Urinary bladder (tissue), 4 donors: ENCODE results near the gene TRAF2. TPM values are rescaled to one million over a fixed set of nuclear protein-coding genes. Genes with fewer than 3 reads are reported as not detected.

Experiments
- DNase-seq: peaks from one replicate; pipeline ENCODE4 v3.0.0-alpha.2; 2015; ENCODE audit errors: extremely low spot score
- H3K27ac ChIP-seq: one replicate; pipeline ENCODE4 v1.5.1; 2013; ENCODE audit warnings: low read depth, mild to moderate bottlenecking, moderate library complexity
- H3K36me3 ChIP-seq: one replicate; pipeline ENCODE4 v1.6.1; 2013; ENCODE audit warnings: mild to moderate bottlenecking, moderate library complexity; ENCODE audit not compliant: insufficient read depth
- H3K4me1 ChIP-seq: one replicate; pipeline ENCODE4 v1.6.1; 2013; ENCODE audit warnings: mild to moderate bottlenecking, moderate library complexity; ENCODE audit not compliant: insufficient read depth
- H3K4me3 ChIP-seq: one replicate; pipeline ENCODE4 v1.5.1; 2013; ENCODE audit warnings: low read depth, low read length
- WGBS: extraction: QIAGEN DNeasy Blood & Tissue Kit; methylation state at CpG from one replicate; pipeline ENCODE4 v1.1.7; 2013; 5-methylcytosine and 5-hydroxymethylcytosine counted together
- polyA plus RNA-seq: library from polyadenylated mRNA; stranded (reverse); fragments of 200-250 nt; gene quantifications from one replicate; pipeline ENCODE4 v1.2.3, GENCODE V29; 2013
- total RNA-seq: library from RNA; depleted of rRNA; stranded (reverse); fragments of >200 nt; gene quantifications from one replicate; pipeline ENCODE4 v1.2.3, GENCODE V29; 2014
- donor health status: healthy with polysubstance abuse.
- donor health status: healthy.

The TRAF2 gene
- total and polyA plus RNA-seq, 2 donors = 7.9 to 13.1 TPM

- H3K27ac ChIP-seq = no peak overlapping the region
- DNase-seq = no peak
- no peak overlapping the region for H3K4me3 ChIP-seq
- WGBS = 89% methylated on average over 21 of the region's 21 CpGs
- no peaks in the 10 kb centered on the region for H3K4me1 ChIP-seq
- H3K36me3 ChIP-seq = no peaks in the 10 kb centered on the region
These were observed 29.5 kb downstream of the TRAF2 start for GRCh38 chr9:136915632-136916329.

DNA sequence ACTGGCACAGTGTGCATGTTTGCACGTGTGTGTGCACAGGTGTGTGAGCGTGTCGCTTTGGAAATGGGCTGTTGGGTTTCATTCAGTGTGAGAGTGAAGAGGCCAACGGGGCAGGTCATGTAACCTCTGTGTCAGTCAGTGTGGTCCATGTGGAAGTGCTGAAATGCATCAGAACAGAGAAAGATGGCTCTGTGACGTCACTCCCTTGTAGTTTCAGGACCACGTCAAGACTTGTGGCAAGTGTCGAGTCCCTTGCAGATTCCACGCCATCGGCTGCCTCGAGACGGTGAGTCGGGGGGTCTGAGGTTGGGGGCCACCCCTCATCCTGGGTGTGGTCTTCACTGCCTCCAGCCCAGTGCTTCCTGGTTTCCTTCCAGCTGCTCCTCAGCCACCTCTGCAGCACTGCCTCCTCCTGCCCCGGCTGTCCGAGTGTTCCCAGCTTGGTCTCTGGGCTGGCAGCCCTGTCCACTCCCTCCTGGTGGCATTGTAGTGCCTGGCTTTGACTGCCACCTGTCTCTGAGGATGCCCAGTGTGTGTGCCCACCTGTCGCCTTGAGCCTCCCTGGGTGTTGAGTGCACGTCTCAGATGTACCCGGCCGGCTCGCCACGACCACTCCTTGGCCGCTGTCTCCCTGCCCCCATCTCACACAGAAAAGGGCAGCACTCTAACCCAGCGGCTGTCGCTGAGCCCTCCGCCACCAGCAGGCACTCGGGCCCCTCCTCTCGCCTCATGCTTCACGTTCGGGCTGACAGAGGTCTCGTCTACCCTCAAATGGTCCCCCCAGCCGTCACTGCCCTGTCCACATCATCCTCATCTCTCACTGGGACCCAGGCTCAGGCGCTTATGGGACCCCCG lies 30.2 kb downstream of the TRAF2 start:
- no peak overlapping the region for H3K27ac ChIP-seq
- no peak for DNase-seq
- no peak overlapping the region for H3K4me3 ChIP-seq
- WGBS = 93% methylated on average over 32 of the region's 32 CpGs
- no peaks in the 10 kb centered on the region for H3K4me1 ChIP-seq
- no peaks in the 10 kb centered on the region for H3K36me3 ChIP-seq

GRCh38 chr9:136917902-136918301 lies 31.6 kb downstream of the TRAF2 start:
- DNase-seq = no peak
- WGBS = 90% methylated on average over 11 of the region's 11 CpGs
- no peak overlapping the region for H3K4me3 ChIP-seq
- H3K36me3 ChIP-seq = no peaks in the 10 kb centered on the region
- no peaks in the 10 kb centered on the region for H3K4me1 ChIP-seq
- H3K27ac ChIP-seq = no peak overlapping the region

- Histone ChIP-seq H3K36me3 (no peaks in the 10 kb centered on the region), H3K4me3 (no peak overlapping the region), H3K27ac (no peak overlapping the region), H3K4me1 (no peaks in the 10 kb centered on the region)
- DNase-seq = no peak
- 98% methylated on average over 15 of the region's 15 CpGs for WGBS
These were observed 33.8 kb downstream of the TRAF2 start for GRCh38 chr9:136920069-136920468.

DNA sequence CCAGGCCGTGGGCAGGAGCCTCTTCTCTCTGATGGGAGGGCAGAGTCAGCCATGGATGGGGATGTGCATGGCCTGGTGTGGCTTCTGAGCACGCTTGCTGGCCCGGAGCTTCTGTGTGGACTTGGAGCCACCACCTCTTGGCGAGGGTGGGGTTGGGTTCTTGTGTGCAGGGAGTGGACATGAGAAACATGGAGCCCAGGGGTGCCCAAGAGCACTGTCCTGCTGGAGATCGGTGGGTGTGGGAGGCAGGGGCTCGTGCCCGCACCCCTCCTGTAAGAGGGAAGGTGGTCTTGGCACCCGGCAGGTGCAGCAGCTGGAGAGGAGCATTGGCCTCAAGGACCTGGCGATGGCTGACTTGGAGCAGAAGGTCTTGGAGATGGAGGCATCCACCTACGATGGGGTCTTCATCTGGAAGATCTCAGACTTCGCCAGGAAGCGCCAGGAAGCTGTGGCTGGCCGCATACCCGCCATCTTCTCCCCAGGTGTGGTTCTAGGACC lies 34.5 kb downstream of the TRAF2 start:
- no peak for DNase-seq
- H3K27ac ChIP-seq = no peak overlapping the region
- no peak overlapping the region for H3K4me3 ChIP-seq
- no peaks in the 10 kb centered on the region for H3K4me1 ChIP-seq
- WGBS = 97% methylated on average over 14 of the region's 14 CpGs
- H3K36me3 ChIP-seq = no peaks in the 10 kb centered on the region

GRCh38 chr9:136921307-136921706 lies 35.0 kb downstream of the TRAF2 start:
- Histone ChIP-seq H3K4me1 (no peaks in the 10 kb centered on the region), H3K36me3 (no peaks in the 10 kb centered on the region), H3K27ac (no peak overlapping the region), H3K4me3 (no peak overlapping the region)
- no peak for DNase-seq
- WGBS = 86% methylated on average over 11 of the region's 11 CpGs

GRCh38 chr9:136921718-136922117 lies 35.4 kb downstream of the TRAF2 start:
- H3K4me3 ChIP-seq = no peak overlapping the region
- H3K27ac ChIP-seq = no peak overlapping the region
- 77% methylated on average over 10 of the region's 10 CpGs for WGBS
- H3K4me1 ChIP-seq = no peaks in the 10 kb centered on the region
- H3K36me3 ChIP-seq = no peaks in the 10 kb centered on the region
- DNase-seq = no peak

- WGBS = 91% methylated on average over 19 of the region's 19 CpGs
- no peak for DNase-seq
- Histone ChIP-seq H3K36me3 (no peaks in the 10 kb centered on the region), H3K4me1 (no peaks in the 10 kb centered on the region), H3K4me3 (no peak overlapping the region), H3K27ac (no peak overlapping the region)
These were observed 36.2 kb downstream of the TRAF2 start for GRCh38 chr9:136922540-136922939.

DNA sequence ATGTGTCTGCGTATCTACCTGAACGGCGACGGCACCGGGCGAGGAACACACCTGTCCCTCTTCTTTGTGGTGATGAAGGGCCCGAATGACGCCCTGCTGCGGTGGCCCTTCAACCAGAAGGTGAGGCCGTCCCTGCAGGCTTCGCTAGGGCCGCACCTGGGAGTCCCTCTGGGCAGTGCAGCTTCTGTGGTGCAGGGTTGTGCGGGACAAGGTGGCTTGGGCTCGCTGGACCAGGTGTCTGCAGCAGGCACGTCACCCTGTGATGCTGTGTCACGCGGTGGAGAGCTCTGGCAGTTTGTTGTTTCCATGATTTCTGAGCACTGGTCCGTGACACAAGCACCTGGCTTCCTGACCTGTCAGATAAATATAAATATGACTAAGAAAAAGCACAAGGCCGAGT lies 37.6 kb downstream of the TRAF2 start:
- H3K36me3 ChIP-seq = no peaks in the 10 kb centered on the region
- 96% methylated on average over 19 of the region's 19 CpGs for WGBS
- H3K27ac ChIP-seq = no peak overlapping the region
- no peaks in the 10 kb centered on the region for H3K4me1 ChIP-seq
- no peak overlapping the region for H3K4me3 ChIP-seq
- no peak for DNase-seq

GRCh38 chr9:136925414-136926153 lies 39.3 kb downstream of the TRAF2 start:
- no peaks in the 10 kb centered on the region for H3K4me1 ChIP-seq
- DNase-seq = no peak
- WGBS = 80% methylated on average over 33 of the region's 33 CpGs
- H3K27ac ChIP-seq = no peak overlapping the region
- H3K36me3 ChIP-seq = no peaks in the 10 kb centered on the region
- H3K4me3 ChIP-seq = no peak overlapping the region

GRCh38 chr9:136926154-136926704 lies 39.9 kb downstream of the TRAF2 start:
- Histone ChIP-seq H3K4me3 (no peak overlapping the region), H3K36me3 (no peaks in the 10 kb centered on the region), H3K27ac (no peak overlapping the region), H3K4me1 (no peaks in the 10 kb centered on the region)
- no peak for DNase-seq
- WGBS = 85% methylated on average over 9 of the region's 9 CpGs

- no peak for DNase-seq
- Histone ChIP-seq H3K36me3 (no peaks in the 10 kb centered on the region), H3K4me3 (no peak overlapping the region), H3K4me1 (no peaks in the 10 kb centered on the region), H3K27ac (no peak overlapping the region)
- 95% methylated on average over 13 of the region's 13 CpGs for WGBS
These were observed 40.4 kb downstream of the TRAF2 start for GRCh38 chr9:136926749-136927148.
